ENCODE measurements around the gene CACNA2D3.

Gene CACNA2D3

DNA sequence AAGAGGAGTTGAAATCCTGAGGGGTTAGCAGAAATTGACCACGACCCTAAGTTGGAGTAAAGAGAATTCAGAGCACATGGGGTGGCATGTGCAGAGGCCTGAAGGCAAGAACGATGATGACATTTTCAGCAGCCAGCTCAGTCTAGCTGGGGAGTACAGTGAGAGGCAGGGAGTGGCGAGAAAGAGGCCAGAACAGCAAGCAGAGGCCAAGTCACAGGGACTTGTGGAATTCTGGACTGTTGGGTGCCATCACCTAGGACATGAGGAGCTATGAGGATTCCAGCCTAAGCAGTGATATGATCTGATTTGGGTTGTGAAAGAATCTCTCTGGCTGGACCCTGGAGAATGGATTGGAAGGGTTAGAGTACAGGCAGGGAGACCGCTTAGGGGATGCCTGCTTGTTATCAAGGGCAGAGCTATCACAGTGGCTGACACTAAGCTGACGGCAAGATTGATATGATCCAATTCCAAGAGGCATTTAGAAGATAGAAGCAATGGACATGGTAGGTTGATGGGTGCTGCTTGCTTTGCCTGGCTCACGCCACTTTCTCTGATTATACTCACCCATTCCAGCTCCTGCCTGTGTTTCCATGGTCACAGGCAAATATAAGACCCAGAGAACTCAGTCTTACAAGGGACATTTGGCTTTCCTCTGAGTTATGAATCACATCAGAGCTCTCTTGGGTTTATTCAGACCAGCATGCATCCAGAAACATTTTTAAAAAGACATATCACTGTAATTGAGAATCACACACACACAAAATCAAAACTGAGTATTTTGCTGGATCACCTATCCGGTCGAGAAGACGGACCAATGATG lies 739.1 kb downstream of the CACNA2D3 start:
- FAIRE-seq, result no peak

DNA sequence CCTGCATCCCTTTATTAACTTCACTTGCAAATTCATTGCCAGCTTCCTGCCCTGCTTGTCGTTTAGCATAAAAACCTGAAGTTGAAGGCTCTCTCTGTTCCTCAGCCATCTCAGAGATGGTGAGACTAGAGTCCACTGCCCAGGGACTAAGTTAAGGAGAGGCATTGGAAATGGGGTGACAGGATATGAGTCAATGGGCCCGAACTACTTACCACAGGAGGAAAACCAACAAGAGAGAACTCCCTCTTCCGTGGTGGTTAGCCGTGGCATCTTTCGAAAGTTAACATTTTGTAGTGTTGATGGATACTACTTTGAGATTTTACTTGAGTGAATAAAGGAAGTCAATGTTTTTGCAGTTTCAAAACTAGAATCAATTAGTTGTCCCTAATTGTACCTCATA lies 740.2 kb downstream of the CACNA2D3 start:
- no peak for FAIRE-seq

DNA sequence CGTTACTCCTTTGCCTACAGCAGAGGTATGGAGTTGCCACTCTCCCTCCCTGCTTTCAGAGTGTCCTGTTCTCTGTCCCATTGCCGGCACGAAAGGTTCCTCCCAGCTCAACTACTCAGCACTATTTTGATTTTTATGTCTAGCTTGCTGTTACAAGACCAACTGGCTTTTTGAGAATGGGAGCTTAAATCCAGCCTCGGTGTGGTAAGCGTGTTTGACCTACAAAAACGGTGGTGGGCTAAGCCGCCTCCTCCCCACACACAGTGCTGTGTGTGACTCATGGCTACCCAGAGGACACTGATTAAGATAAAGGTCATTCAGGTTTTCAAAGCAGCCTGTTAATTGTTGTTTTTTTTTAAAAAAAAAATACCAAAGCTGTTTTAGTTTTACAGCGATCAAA lies 741.0 kb downstream of the CACNA2D3 start:
- FAIRE-seq, result no peak

DNA sequence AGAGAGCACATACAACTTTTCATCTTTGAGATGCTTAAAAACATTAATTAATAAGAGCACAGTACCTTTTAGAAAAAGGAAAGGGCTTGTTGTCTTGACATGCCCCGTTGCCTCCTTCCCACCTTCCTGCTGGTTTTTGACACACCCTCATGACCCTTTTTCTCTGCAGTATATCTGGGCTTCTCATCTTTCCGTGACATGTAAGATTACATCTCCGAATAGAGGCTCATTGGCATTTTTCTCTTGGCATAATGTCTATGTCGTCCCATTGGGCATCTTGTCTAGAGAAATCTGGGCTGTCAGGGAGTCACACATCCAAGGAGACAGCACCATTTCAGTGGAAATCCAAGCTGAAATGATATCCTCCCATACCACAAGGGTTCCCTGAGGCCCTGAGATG lies 741.4 kb downstream of the CACNA2D3 start:
- no peak for FAIRE-seq

DNA sequence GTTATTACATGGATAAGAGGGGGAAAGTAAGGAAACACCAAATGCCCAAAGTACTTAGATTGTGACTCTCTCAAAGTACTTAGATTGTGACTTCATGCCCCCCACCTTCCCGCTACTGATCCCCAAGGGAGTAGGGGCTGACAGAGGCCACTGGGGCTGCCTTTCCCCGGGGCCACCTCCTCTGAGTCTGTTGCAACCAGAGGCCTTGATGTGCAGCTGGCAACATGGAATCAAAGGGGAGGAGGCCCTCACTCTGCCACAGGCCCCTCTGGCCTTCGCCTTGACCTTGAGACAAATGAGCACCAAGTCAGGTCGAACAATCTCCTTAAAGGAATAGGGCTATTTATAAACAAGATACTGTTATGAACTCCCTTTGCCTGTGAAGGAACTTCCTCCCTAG lies 743.0 kb downstream of the CACNA2D3 start:
- no peak for FAIRE-seq

DNA sequence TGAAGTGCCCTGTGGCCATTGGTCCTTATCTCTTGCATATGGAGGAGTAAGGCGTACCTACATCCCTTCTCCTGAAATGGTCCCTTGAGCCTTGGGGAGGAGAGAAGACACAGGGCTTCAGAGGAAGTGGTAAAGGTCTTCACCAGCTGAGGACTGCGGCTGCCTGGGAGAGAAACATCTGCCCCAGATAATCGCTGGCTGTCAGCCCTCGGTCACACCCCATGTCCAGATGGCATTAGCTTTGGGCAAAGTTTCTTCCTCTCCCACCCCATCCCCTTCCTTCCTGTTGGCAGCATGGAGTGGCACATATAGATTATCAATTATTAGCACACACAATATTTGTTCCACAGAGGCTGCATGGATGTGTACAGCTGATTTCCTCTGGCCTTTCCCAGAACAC lies 743.9 kb downstream of the CACNA2D3 start:
- FAIRE-seq, result no peak

DNA sequence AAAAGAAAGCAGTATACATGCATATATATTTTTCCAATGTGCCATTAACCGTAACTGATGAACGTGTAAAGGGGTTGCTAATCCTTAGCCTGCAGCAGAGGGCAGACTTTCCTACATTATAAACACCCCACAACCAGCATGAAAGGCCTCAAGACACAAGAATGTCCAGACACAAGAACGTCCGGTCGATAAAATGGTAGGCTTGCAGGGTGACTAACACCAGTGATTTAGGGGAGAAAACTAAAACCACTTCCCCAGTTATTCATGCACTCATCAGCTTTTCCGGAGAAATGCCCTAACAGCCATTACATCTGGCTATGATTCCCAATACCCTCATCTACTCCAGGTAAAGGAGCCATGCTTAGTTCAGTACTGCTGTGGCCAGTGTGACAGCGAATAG lies 748.1 kb downstream of the CACNA2D3 start:
- no peak for FAIRE-seq

DNA sequence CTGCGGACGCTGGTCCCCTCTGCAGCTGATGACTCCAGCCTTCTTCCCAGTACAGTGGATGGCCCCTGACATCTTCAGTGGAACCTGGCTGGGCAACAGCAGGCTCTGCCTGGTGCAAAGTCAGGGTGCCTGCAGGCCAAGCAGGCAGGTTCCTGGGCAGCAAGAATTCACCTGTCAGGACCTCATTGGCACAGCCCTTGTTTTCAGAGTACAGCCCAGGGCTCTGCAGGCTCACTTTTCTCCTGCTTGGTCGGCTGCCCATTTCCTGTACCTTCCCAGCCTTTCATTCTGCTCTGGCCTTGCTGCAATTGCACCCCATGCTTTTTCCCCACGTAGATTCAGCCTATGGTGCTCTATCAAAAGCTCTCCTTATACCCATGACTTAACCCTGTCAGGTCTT lies 749.5 kb downstream of the CACNA2D3 start:
- FAIRE-seq, result no peak

DNA sequence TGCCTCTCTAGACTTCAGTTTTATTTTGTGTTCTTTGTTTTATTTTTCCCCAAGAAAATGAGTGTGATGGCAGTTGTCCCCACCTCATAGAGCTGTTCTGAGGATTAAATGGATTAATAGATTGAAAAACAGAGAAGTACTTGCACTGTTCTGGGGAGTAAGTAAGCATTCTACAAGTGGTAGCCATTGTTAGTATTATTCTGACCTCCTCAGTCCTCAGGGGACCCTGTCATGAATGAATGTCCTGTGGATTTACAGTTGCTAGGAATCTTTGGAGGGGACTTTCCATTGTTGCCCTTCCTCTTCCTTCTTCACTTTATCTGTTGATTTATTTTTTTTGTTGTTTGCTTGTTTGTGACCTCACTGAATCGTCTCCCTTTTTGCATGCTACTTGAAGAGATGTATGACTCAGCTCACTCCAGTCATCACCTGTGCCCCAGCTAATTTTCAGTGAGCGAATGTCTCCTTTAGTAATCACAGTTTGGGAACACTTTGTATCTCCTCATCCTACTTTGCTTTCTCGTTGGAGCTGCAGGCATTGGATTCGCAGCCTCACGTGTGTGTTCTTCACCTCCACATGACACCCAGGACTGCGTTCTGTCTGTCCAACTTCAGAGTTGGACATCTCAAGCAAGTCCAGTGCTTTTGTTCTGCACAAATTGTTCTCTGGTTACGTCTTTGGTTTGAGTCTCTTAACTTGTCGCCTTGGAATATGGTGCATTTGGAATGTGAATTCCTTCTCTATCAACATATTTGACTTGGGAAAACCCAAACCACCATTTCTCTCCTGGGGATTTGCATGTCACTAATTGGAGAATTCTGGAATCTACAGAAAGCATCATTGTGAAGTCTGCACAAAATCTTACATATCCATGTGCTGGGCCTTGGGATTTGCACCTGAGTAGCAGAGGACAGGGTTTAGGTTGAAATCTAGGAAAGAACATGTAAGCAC lies 751.0 kb downstream of the CACNA2D3 start:
- no peak for FAIRE-seq

DNA sequence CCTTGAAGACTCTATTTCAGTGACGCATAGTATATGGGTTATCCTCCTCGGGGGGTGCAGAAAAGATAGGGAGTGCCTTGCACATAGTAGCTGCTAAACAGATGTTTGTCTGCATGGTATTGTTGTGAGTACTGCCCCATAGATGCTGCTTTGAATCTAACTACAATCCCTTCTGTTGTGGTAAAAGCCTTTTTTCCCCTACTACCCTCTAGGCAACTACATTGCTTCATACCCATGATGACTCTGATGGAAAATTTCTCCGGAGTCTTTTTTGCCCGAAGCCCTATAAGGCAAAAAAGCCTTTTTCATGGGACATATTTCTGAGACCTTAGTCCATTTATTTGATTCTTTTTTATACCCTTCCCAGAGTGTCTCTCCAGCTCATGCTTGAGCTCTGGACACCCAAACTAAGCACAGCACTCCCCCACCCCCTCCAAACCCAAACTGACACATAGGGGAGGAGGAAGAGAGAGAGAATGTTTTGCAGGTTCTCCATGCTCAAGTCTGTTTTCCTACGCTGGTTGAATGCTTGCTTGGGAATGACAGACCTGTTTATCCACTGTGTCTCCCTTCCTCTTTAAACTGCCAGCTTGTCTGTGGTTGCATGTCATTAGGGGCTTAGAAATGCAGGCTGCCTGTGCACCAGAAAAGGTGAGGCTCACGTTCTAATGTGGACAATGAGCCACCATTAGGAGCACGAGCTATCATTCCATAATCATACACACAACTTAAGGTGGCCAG lies 752.6 kb downstream of the CACNA2D3 start:
- no peak for FAIRE-seq

DNA sequence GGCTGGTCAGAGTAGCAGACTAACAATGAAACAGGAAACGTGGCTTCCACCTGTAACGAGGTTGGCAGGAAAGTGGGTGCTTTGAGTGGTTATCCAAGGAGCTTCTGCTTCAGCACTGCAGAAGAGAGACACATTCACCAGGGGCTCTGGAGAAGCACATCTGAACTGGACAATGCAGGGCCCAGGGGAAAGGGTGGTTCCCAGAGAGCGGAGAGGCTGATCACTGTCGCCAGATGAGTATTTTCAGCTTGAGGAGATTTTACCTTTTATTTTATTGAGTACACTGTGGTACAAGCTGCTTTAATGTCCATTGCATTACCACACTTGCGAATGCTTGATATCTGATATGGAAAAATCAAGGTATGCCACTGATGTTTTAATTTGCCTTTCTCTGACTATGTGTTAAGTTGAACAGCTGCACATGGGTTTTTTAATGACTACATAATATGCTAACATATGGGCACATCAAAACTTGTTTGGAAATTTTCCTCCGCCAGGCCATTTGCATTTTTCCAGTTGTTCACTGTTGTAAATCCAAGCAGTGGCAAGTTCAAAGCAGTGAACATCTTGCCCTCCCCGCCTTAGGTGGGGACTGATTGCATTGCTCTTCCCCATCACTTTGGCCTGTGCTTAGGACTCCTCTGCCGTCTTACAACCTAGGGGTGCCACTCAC lies 753.4 kb downstream of the CACNA2D3 start:
- FAIRE-seq, result no peak

DNA sequence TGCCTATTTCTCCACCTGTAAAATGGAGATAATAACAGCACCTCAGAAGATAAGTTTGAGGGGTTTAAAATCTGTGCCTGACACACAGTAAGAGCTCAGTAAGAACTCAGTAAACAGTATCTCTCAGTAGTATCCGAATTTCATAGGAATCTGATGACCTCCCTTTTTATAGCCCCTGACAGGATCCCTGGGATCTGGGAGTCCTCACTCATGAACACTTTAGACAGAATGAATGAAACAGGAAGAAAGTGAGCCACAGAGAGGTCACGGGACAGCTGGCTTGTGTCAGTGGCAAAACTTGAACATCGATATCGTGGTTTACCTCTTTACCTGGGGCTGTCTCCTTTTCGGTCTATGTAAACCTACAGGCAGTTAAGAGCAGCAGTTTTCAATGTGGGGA lies 754.3 kb downstream of the CACNA2D3 start:
- FAIRE-seq, result no peak

DNA sequence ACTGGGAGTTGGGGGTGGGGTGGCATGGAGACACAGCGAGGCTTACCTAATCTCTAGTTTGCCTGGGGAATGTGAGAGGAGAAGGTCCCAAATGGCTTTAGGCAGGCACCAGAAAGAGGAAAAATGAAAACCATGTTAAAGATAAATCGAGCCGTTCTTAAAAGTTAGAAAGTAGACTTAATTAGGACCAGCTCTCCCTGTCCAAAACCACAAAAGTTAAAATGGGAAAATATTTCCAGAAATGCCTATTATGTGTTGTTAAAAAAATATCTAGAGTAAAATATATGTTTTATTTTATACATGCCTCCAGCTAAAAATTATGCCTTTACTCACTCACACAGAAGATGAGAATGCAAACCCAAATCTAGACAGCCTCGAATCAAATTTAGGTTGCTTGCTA lies 755.4 kb downstream of the CACNA2D3 start:
- no peak for FAIRE-seq

DNA sequence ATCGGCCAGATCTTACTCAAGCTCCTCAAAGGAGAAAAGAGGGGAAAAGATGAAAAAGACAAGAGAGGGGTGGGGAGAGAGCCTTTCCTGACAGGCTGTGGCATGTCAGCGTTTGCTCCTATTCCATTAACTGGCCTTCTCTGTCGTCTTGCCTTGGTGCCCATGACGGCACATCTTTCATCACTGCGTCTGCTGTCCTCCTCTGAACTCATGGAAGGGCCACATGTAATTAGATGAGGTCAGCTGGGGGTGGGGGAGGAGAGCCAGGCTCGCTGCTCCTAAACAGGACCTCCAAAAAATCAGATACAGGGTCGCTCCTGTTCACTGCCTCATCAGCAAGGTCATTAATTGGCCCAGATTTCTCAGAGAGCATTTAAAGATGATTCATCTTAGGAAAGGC lies 755.8 kb downstream of the CACNA2D3 start:
- FAIRE-seq, result no peak

DNA sequence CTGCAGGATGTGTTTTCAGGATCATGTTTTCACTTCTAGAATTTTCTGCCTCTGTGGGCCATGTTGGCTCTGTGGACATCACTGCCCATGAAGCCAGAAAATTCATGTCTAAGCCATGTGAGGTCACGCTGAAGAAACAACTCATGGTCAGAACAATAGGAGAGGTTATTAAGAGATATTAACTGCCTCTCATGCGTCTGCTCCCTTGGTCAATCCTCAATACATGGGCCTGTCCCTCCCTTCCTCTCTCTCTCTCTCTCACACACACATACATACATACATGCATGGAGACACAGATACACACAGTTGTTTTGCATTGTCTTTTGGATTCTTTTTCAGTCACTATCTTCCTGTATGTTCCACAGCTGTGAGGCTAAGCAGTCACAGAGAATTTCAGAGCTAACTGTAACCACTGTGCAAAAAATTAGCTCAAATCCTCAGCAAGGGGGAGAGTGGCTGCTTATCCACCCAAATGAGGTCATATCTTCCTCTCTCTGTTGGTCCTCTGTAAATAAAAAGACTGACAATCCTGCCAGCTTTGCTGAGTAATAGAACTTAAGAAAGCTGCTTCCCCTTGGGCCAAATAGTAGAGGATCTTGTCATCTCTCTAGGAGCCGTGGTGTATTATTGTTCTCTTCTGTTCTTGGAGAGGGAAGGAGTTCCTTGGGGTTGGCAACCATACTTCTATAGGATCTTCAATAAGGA lies 759.9 kb downstream of the CACNA2D3 start:
- no peak for FAIRE-seq

DNA sequence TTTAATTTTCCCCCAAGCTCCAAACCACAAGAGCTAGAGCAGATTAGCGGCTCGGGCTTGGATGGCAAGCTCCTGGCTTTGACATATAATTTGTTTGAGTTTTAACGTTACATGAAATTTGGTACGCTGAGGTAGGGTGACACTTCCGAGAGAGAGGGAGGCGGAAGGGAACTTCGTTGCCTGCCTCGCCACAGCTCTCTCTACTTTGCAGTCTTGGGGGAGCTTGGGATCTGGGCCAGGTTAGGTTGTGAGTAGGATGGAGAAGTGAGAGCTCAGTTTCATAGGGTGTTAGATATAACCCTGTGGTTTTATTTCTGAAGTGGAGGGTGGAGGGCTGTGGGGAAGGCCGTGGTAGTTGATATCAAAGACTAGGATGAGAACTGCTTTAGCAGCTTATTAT lies 765.8 kb downstream of the CACNA2D3 start:
- no peak for FAIRE-seq

DNA sequence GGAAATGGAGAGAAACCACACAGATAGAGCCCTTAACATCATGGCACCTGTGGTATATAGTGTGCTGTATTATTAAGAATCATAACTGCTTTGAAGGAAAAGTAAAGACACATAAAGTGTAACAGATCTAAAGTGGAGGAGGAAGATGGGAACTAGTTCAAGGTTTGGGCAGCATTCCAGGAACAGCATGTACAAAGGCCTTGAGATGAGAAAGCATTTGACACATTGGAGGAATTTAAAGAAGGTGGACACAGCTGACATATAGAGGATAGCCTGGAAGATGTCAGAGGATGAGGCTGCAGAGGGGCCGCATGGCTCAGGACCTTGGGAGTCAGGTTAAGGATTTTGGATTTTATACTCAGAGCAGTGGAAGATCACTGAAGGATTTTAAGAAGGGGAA lies 766.5 kb downstream of the CACNA2D3 start:
- no peak for FAIRE-seq

DNA sequence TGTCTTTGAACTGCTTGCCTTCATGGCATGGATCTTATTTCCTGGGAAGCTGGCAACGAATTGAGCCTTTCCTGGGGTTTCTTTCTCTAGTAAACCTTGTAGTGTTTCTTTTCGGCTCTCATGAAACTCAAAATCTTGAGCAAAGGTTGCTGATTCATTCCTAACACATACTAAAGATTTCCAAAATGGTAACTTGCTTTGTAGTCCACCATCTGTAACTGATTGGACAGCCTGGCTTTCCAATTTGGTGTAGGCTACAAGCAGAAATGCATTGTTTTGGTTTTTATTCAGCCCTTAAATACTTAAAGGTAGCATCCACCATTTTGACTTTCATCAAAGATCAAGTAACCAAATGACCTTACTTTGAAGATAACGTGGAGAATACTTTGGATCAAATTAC lies 767.4 kb downstream of the CACNA2D3 start:
- no peak for FAIRE-seq

DNA sequence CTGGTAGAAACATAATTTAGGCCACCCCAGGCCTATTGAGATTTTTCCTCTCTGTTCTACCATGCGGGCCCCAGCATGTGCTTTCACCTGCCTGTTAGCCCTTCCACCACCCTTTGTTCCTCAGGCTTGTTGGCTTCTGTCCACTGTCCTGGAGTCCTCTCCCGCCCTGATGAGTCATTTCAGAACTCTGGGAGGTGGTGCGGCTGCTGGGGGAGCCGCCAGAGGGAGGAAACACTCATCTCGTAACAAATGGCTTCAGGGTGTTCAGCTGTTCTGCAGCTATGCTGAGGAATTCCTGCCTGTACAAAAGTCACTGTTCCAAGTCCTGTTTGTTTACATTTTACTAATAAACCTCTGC lies 769.2 kb downstream of the CACNA2D3 start:
- no peak for FAIRE-seq

DNA sequence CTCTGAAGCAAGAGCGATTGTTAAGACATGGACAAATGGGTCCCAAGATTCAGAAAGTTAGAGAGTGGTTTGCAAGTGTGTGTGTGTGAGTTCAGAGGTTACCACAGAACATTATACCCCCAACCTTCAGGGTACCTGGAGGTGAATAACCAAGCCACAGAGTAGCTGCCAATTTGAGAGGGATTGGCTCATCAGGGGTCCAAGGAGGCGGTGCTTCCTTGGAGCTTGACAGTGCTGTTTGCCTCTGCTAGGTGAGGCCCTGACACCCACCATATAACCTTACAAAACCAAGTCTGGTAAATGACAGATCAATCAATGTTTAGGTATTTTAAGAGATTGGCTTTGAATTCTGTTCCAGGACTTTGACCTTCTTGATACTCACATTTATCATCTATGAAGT lies 769.8 kb downstream of the CACNA2D3 start:
- no peak for FAIRE-seq

DNA sequence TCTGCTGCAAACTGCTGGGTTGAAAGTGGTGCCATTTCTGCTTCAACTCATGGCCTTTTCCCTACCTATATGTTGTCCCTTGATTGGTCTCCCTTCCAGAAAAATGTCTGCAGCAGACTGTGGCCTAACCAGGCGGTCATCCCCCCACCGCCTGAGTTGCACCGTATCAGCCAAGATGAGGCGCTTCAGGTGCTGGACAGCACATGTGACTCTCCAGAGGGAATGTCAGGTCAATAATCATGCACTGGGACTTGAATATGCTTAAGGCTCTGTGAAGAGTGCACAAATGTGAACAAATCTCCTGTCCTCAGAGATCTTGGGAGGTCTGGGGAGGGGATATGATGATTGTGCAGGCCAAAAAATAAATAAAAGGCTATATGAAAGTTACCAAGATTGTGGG lies 773.3 kb downstream of the CACNA2D3 start:
- FAIRE-seq, result no peak
